SK-N-SH (cell line): Measurements from ENCODE around the gene ROPN1B. TPM values are rescaled to one million over a fixed set of nuclear protein-coding genes. Genes with fewer than 3 reads are reported as not detected.

Source experiments
- CTCF ChIA-PET: fragments of 300-600, 350-600 bp; formaldehyde crosslinking; extraction: SDS; loops from one replicate; lab custom pipeline; 2021; lab: Yijun Ruan, JAX
- POLR2A ChIA-PET: fragments of 350-600 bp; sonication (Branson Sonifier 250); formaldehyde crosslinking; extraction: SDS; loops from one replicate; lab custom pipeline; 2020; ENCODE audit warnings: antibody characterized with exemption, inconsistent platforms; lab: Yijun Ruan, JAX
- DNase-seq: peaks from one replicate; pipeline ENCODE4 v3.0.0; 2012
- H2AFZ ChIP-seq: fragments of 200-600 bp; sonication (generic); 2 replicates; pipeline ENCODE4 v1.8.1; 2016; ENCODE audit warnings: antibody characterized with exemption, mild to moderate bottlenecking, low read depth
- H3F3A ChIP-seq: fragments of 200-600 bp; sonication (generic); replicated peaks from 2 replicates; pipeline ENCODE3; 2016; ENCODE audit warnings: antibody characterized with exemption, mild to moderate bottlenecking; ENCODE audit not compliant: insufficient read depth
- H3K27ac ChIP-seq, 2 experiments: fragments of 200-500 bp in 1 of 2; fragments of 200-600 bp in 1 of 2; sonication (Bioruptor generic) in 1 of 2; sonication (generic), shearing (Covaris generic) in 1 of 2; 2 replicates each; pipeline versions ENCODE4 v1.5.1 to v1.6.1; 2014 to 2016; ENCODE audit warnings: low read depth in 2 of 2, inconsistent platforms in 1 of 2, low read length in 1 of 2, mild to moderate bottlenecking in 1 of 2, mixed read lengths in 1 of 2
- H3K27me3 ChIP-seq: fragments of 200-600 bp; sonication (generic), shearing (Covaris generic); 2 replicates; pipeline ENCODE4 v1.6.1; 2016; ENCODE audit warnings: mixed run types; ENCODE audit not compliant: insufficient read depth
- H3K36me3 ChIP-seq, 2 experiments: fragments of 200-500 bp in 1 of 2; fragments of 200-600 bp in 1 of 2; sonication (Bioruptor generic) in 1 of 2; sonication (generic) in 1 of 2; replicated peaks in 1 of 2; 2 replicates each; pipeline versions ENCODE3 to v1.5.1; 2014 to 2016; ENCODE audit warnings: low read length in 1 of 2, mild to moderate bottlenecking in 1 of 2; ENCODE audit not compliant: insufficient read depth in 2 of 2, control insufficient read depth in 1 of 2
- H3K4me1 ChIP-seq, 2 experiments: fragments of 200-500 bp in 1 of 2; fragments of 200-600 bp in 1 of 2; sonication (Bioruptor generic) in 1 of 2; sonication (generic), shearing (Covaris generic) in 1 of 2; 2 replicates each; pipeline versions ENCODE4 v1.5.1 to v1.6.1; 2014 to 2016; ENCODE audit warnings: low read depth in 1 of 2, low read length in 1 of 2, mixed run types in 1 of 2; ENCODE audit not compliant: insufficient read depth in 2 of 2, control insufficient read depth in 1 of 2
- H3K4me2 ChIP-seq: fragments of 200-600 bp; sonication (generic), shearing (Covaris generic); 2 replicates; pipeline ENCODE4 v1.6.1; 2017; ENCODE audit warnings: mixed run types
- H3K4me3 ChIP-seq, 2 experiments: fragments of 200-500 bp in 1 of 2; fragments of 200-600 bp in 1 of 2; sonication (Bioruptor generic) in 1 of 2; sonication (generic), shearing (Covaris generic) in 1 of 2; 2 replicates each; pipeline versions ENCODE4 v1.5.1 to v1.8.1; 2014 to 2016; ENCODE audit warnings: low read depth in 2 of 2, inconsistent platforms in 1 of 2, low read length in 1 of 2, mild to moderate bottlenecking in 1 of 2, mixed read lengths in 1 of 2, moderate library complexity in 1 of 2
- H3K79me2 ChIP-seq: fragments of 200-600 bp; sonication (generic); 2 replicates; pipeline ENCODE4 v1.8.1; 2017; ENCODE audit warnings: mild to moderate bottlenecking; ENCODE audit not compliant: insufficient read depth
- H3K9ac ChIP-seq: fragments of 200-600 bp; sonication (generic); 2 replicates; pipeline ENCODE4 v1.6.1; 2017; ENCODE audit warnings: mixed run types
- H3K9me2 ChIP-seq: fragments of 200-600 bp; sonication (generic); 2 replicates; pipeline ENCODE4 v1.6.1; 2017; ENCODE audit warnings: mixed run types
- H3K9me3 ChIP-seq: fragments of 200-600 bp; sonication (generic); 2 replicates; pipeline ENCODE4 v1.6.1; 2017; ENCODE audit warnings: mixed run types, mild to moderate bottlenecking, moderate library complexity
- H4K20me1 ChIP-seq: fragments of 200-600 bp; sonication (generic); 2 replicates; pipeline ENCODE4 v1.6.1; 2017; ENCODE audit warnings: mild to moderate bottlenecking, mixed run types; ENCODE audit not compliant: insufficient read depth
- CTCF ChIP-seq: fragments of 200-600 bp; sonication (generic); IDR thresholded peaks from 2 replicates; pipeline ENCODE4 v1.6.1; 2017; ENCODE audit warnings: antibody characterized with exemption, mild to moderate bottlenecking, moderate library complexity
- ELF1 ChIP-seq: IDR thresholded peaks from 2 replicates; pipeline ENCODE4 v1.4.0; 2012
- EP300 ChIP-seq, 2 experiments: IDR thresholded peaks; 2 replicates each; pipeline versions ENCODE4 v1.4.0 to v1.6.1; 2012; ENCODE audit warnings: borderline replicate concordance in 1 of 2, low read depth in 1 of 2, low read length in 1 of 2
- FOSL2 ChIP-seq: IDR thresholded peaks from 2 replicates; pipeline ENCODE4 v1.4.0; 2012; ENCODE audit warnings: low read depth, mild to moderate bottlenecking, moderate library complexity, borderline replicate concordance
- IRF3 ChIP-seq: fragments of 150-350 bp; IDR thresholded peaks from 2 replicates; pipeline ENCODE4 v1.6.1; 2016; ENCODE audit warnings: mild to moderate bottlenecking, low read depth, low read length
- MXI1 ChIP-seq: IDR thresholded peaks from 2 replicates; pipeline ENCODE4 v1.6.1; 2012; ENCODE audit warnings: mild to moderate bottlenecking, low read depth, low read length, improper control_type of control experiment
- NRF1 ChIP-seq: IDR thresholded peaks from 2 replicates; pipeline ENCODE4 v1.6.1; 2012; ENCODE audit warnings: low read depth, mild to moderate bottlenecking, low read length
- PBX3 ChIP-seq: IDR thresholded peaks from 2 replicates; pipeline ENCODE4; 2012
- RAD21 ChIP-seq: IDR thresholded peaks from 2 replicates; pipeline ENCODE4 v1.6.1; 2012; ENCODE audit warnings: mild to moderate bottlenecking, low read length
- RCOR1 ChIP-seq: fragments of 150-350 bp; IDR thresholded peaks from 2 replicates; pipeline ENCODE4 v1.6.1; 2017; ENCODE audit warnings: antibody characterized with exemption, low read length
- SMC3 ChIP-seq: IDR thresholded peaks from 2 replicates; pipeline ENCODE4 v1.6.1; 2012; ENCODE audit warnings: low read depth, low read length, improper control_type of control experiment
- TCF12 ChIP-seq: IDR thresholded peaks from 2 replicates; pipeline ENCODE4 v1.4.0; 2012
- TEAD4 ChIP-seq: IDR thresholded peaks from 2 replicates; pipeline ENCODE4 v1.4.0; 2012; ENCODE audit warnings: mild to moderate bottlenecking, borderline replicate concordance; ENCODE audit not compliant: insufficient read depth
- WGBS: methylation state at CpG from one replicate; pipeline ENCODE4 v1.1.6; 2017; ENCODE audit warnings: low lambda C conversion rate; 5-methylcytosine and 5-hydroxymethylcytosine counted together
- polyA plus RNA-seq, 3 experiments: library from polyadenylated mRNA; depleted of rRNA; stranded (reverse); fragments of >200 nt; gene quantifications; 2 replicates each; pipeline ENCODE4 v1.2.3, GENCODE V29; 2012
- TF ChIP-seq, protein P1 (sequence below): fragments of 150-350 bp; IDR thresholded peaks from 2 replicates; pipeline ENCODE4 v1.6.1; 2017; ENCODE audit warnings: antibody characterized with exemption, low read length, low read depth, borderline replicate concordance
- TF ChIP-seq, protein P2 (sequence below): IDR thresholded peaks from 2 replicates; pipeline ENCODE4 v1.4.0; 2012; ENCODE audit warnings: low read depth, borderline replicate concordance

ROPN1B gene
- polyA plus RNA-seq, 1 of the 3 experiments (the other 2 are of a cell fraction): not detected

DNA sequence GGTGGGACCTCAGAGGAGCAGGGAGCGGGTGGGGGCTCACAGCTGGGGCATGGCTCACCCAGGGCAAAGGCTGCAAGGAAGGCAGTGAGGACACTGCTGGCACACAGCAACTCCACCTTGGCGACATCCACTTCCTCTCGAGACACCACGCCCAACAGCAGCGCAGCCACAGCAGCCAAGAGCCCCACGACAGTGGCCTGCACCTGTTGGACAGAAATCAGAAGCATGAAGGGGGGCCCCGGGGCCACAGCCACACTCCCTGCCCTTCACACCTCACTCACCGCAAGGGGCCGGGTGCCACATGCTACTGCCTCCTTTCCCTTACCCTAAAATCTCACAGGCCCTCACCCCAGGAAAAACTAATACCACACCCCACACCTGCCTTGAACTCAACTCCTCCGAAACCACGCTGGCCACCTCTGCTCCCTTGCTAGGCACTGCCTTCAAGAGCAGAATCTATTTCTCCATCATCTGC, 57.3 kb downstream of the ROPN1B start (continued):
- TF ChIP-seq PBX3 (no peak), IRF3 (no peak)

GRCh38 chr3:126026761-126027160, 57.8 kb downstream of the ROPN1B start:
- H3K4me3 ChIP-seq: no peak overlapping the region
- no peak overlapping the region for H3K27ac ChIP-seq
- no peaks in the 10 kb centered on the region for H3K9me2 ChIP-seq
- H2AFZ ChIP-seq: no peak overlapping the region
- peaks cover 2% of the 10 kb centered on the region for H3F3A ChIP-seq
- H3K9me3 ChIP-seq: no peaks in the 10 kb centered on the region
- no peak for DNase-seq
- 81% methylated on average over 6 of the region's 6 CpGs for WGBS
- H3K4me2 ChIP-seq: no peak overlapping the region
- H3K4me1 ChIP-seq: no peaks in the 10 kb centered on the region; a peak in 1 of 4 replicates
- H4K20me1 ChIP-seq: no peaks in the 10 kb centered on the region
- no peaks in the 10 kb centered on the region for H3K27me3 ChIP-seq
- CTCF ChIA-PET: no interaction called here
- TF ChIP-seq NRF1 (no peak), EP300 (IDR thresholded peaks at IDR 0.05; ENCODE audit: borderline replicate concordance in 1 of 2, low read depth in 1 of 2, low read length in 1 of 2) (no peak), FOSL2 (no peak), RCOR1 (no peak), TEAD4 (no peak), IRF3 (no peak), RAD21 (no peak), TCF12 (no peak), PBX3 (no peak), SMC3 (no peak), MXI1 (no peak), CTCF (no peak), ELF1 (no peak)
- TF ChIP-seq, protein P1, sequence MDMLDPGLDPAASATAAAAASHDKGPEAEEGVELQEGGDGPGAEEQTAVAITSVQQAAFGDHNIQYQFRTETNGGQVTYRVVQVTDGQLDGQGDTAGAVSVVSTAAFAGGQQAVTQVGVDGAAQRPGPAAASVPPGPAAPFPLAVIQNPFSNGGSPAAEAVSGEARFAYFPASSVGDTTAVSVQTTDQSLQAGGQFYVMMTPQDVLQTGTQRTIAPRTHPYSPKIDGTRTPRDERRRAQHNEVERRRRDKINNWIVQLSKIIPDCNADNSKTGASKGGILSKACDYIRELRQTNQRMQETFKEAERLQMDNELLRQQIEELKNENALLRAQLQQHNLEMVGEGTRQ: no peak
- TF ChIP-seq, protein P2, sequence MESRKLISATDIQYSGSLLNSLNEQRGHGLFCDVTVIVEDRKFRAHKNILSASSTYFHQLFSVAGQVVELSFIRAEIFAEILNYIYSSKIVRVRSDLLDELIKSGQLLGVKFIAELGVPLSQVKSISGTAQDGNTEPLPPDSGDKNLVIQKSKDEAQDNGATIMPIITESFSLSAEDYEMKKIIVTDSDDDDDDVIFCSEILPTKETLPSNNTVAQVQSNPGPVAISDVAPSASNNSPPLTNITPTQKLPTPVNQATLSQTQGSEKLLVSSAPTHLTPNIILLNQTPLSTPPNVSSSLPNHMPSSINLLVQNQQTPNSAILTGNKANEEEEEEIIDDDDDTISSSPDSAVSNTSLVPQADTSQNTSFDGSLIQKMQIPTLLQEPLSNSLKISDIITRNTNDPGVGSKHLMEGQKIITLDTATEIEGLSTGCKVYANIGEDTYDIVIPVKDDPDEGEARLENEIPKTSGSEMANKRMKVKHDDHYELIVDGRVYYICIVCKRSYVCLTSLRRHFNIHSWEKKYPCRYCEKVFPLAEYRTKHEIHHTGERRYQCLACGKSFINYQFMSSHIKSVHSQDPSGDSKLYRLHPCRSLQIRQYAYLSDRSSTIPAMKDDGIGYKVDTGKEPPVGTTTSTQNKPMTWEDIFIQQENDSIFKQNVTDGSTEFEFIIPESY: no peak
- TF ChIP-seq, all 33 proteins: peak for 0
- H3K9ac ChIP-seq: no peak overlapping the region
- H3K79me2 ChIP-seq: no peaks in the 10 kb centered on the region
- peaks cover 3% of the 10 kb centered on the region in 2 experiments for H3K36me3 ChIP-seq
- POLR2A ChIA-PET: no interaction called here
